Ectodermal cell (in vitro differentiated cells): ENCODE measurements around the gene C21orf58.

ENCODE experiments used
- H3K27ac ChIP-seq: 2 replicates; pipeline ENCODE4 v1.7.0; 2013; ENCODE audit warnings: mild to moderate bottlenecking, low read depth, low read length; ENCODE audit not compliant: insufficient read depth, poor library complexity, severe bottlenecking
- H3K27me3 ChIP-seq: 2 replicates; pipeline ENCODE4 v1.7.0; 2013; ENCODE audit warnings: mild to moderate bottlenecking, low read length; ENCODE audit not compliant: insufficient read depth, control insufficient read depth, poor library complexity, severe bottlenecking
- H3K36me3 ChIP-seq: one replicate; pipeline ENCODE4 v1.7.0; 2013; ENCODE audit warnings: low read length; ENCODE audit not compliant: control insufficient read depth, insufficient read depth
- H3K4me1 ChIP-seq: one replicate; pipeline ENCODE4 v1.7.0; 2013; ENCODE audit warnings: low read length; ENCODE audit not compliant: control insufficient read depth, insufficient read depth
- H3K4me3 ChIP-seq: 2 replicates; pipeline ENCODE4 v1.7.0; 2013; ENCODE audit warnings: low read depth, low read length, control low read depth; ENCODE audit not compliant: insufficient read depth
- H3K9me3 ChIP-seq: 2 replicates; pipeline ENCODE4 v1.7.0; 2013; ENCODE audit warnings: mild to moderate bottlenecking, low read length, moderate library complexity; ENCODE audit not compliant: control insufficient read depth
- WGBS, 2 experiments: methylation state at CpG; one replicate each; pipeline ENCODE4 v1.1.7; 2013; ENCODE audit warnings: missing lambda C conversion rate in 2 of 2; 5-methylcytosine and 5-hydroxymethylcytosine counted together

Gene C21orf58

DNA sequence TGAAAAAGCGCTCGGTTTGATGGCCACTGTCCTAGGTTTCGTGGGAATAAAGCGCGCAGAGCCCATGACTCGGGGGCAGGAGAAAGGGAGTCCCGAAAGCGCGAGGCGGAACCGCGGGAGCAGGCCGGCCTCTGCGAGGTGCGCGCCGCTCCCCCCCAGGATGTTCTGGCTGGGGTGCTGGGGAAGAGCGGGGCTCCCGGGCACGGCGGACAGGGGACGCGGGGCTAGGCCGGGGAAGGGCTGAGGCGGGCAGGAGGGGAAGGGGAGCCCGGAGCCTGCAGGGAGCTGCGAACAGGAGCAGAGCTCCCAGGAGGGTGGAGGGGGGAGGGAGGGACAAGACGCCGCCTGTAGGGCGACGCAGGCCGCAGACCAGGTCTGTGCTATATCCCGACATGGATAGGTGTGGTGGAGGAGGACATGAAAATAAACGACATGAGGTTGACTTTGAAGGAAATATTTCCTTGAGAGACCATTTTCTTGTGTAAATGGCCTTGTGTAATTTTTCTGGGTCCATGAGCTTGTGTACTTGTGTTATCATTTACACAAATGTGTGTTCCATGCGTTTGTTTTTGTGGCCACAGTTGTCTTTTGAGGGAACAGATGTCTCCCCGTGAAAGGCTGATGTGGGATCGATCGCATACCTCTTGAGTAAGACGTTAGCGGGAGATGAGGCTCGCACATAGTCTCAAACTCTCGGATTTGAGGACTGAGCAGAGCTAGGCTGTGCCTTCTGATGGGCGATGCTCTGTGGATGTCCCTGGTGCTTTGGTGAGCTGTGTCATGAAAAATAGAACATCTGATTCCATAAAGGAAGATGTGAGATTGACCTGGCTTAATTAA, 1.6 kb upstream of the C21orf58 start:
- H3K27ac ChIP-seq = peak overlapping the region; percentile 63
- peak overlapping the region; percentile 99 for H3K4me3 ChIP-seq
- peaks cover 17% of the 10 kb centered on the region for H3K4me1 ChIP-seq
- WGBS, 2 experiments = 11 to 12% methylated on average over 43 of the region's 43 CpGs
- no peaks in the 10 kb centered on the region for H3K27me3 ChIP-seq
- H3K36me3 ChIP-seq = peaks cover 10% of the 10 kb centered on the region
- H3K9me3 ChIP-seq = no peaks in the 10 kb centered on the region

DNA sequence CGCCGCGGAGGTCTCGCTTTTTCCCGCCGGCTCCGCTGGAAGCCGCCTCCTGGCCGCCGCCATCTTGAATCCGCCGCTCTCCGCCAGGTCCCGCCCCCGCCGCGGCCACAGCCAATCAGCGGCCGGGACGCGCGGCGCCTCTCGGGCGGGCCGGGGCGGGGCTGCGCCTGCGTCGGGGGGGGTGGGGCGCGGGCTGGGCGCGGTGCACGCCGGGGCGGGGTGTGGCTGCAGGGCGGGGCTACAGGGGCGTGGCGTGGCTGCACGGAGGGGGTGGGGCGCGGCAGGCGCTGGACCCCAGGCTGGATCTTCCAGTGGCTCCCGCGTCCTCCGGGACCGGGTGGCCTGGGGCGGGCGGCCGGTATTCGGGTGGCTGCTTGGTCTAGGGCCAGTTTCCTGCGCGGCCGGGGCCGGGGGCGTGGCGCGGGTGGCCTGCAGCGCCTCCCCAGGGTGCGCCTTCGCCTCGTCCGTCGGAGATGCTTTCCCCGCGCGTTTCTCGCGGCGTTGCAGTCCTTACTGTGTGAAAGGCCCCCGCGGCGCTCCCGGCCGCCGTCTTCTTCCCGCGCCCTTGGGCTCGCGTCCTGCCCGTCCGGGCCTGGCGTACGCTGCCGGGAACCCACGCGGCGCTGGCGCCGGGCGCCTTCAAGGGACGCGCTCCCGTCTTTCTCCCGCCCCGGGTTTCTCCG, 861 bp upstream of the C21orf58 start:
- Histone ChIP-seq H3K4me3 (peak overlapping the region; percentile 99), H3K27me3 (no peaks in the 10 kb centered on the region), H3K27ac (peak overlapping the region; percentile 97), H3K36me3 (peaks cover 10% of the 10 kb centered on the region), H3K9me3 (no peaks in the 10 kb centered on the region), H3K4me1 (peaks cover 21% of the 10 kb centered on the region)
- WGBS, 2 experiments = 0% methylated on average over 98 of the region's 98 CpGs

DNA sequence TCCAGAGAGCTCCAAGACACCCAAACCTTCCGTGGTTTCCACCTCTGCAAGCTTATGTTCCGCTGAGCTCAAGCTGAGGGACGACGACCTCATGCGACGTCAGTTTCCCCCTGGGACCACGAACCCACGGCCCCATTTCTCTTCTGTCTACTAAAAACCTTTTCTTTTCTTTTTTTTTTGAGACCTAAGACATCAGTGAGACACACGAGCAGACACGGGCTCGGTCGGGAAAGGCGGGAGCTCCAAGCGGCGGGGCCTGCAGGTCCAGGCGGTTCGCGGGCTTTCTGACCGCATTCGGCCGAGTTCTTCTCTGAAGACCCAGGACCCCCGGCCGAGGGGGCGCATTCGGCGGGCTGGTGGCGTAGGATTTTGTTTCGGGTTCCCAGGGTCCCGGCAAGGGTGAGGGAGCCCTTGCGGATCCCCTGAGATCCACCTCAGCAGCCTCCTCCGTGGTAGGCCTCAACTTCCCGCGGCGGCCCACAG, 402 bp downstream of the C21orf58 start:
- Histone ChIP-seq H3K4me3 (peak overlapping the region; percentile 99), H3K9me3 (no peaks in the 10 kb centered on the region), H3K27me3 (no peaks in the 10 kb centered on the region), H3K4me1 (peaks cover 31% of the 10 kb centered on the region), H3K36me3 (peaks cover 8% of the 10 kb centered on the region), H3K27ac (peak overlapping the region; percentile 84)
- WGBS, 2 experiments = 0% methylated on average over 34 of the region's 34 CpGs

DNA sequence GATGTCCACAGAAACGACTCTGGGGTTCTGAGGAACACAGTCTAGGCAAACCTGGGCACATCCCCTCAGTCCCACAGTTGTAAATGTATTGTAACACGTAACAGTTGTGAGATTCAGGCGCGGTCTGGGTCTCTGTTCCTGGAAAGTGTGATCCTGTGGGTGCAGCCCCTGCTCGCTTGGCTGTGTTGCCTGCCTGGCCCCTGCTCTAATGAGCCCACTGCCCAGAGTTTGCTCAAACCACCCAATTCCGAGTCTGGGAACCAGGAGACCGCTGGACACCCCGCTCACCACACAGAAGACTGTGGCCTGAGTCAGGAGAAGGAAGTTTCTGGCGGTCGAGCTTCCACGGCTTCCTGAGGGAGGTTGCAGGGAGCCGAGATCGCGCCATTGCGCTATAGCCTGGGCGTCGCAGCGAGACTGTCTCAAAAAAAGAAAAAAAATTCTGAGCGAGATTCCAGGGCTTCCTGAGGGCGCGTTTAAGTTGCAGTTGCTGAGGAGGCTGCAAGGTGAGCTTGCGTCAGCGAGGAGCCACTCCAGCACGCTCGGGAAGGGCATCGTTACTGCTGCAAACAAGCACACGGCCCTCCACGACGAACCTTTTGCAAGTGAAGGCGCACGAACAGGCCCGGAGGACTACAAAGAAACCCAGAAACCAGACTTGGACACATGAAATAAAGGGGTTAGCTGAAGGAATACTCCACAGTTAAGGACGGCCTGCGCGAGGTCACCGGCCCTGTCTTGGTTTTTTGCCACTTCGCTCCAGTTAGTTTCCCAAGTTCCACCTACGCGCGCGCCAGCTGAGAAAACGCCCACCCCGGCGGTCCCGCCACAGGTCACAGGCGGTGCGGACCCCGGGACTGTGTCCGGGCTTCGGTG, 1.1 kb downstream of the C21orf58 start:
- Histone ChIP-seq H3K27ac (no peak overlapping the region), H3K27me3 (no peaks in the 10 kb centered on the region), H3K9me3 (no peaks in the 10 kb centered on the region), H3K4me3 (peak overlapping the region; percentile 99), H3K36me3 (peaks cover 4% of the 10 kb centered on the region), H3K4me1 (peaks cover 38% of the 10 kb centered on the region)
- WGBS, 2 experiments = 5 to 6% methylated on average over 50 of the region's 50 CpGs

DNA sequence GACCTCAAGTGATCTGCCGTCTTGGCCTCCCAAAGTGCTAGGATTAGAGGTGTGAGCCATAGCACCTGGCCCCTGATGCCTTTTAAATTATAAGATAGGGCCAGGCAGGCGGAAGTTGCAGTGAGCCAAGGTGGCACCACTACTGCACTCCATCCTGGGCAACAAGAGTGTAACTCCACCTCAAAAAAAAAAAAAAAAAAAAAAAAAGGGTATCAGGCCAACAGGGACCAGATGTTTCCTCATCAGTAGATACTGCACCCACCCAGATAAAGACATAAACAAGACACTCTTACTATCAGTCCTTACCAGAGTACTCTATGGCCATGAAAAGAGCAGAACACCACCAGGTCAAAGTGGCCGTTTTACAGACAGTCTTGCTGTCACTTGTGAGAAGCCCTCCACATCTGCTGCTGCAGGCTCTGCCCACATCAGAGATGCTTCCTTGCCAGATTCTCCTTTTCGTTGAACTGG, 3.3 kb downstream of the C21orf58 start:
- peak overlapping the region; percentile 9 for H3K4me3 ChIP-seq

DNA sequence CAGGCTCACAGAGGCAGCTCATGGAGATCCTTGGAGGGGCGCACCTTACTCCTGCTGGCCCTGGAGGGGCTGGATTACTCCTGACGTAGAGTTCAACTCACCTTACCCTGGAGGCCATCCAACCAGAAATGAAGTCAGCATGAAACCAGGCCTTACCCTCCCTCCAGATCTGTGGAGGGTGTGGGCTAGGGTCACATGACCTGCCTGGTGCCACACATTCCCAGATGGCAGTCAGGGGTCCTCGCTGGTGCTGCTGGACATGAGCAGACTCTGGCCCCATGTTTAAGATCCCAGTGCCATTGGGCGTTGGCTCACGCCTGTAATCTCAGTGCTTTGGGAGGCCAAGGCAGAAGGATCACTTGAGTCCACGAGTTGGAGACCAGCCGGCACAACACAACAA, 4.5 kb downstream of the C21orf58 start:
- Histone ChIP-seq H3K9me3 (no peaks in the 10 kb centered on the region), H3K27ac (no peak overlapping the region), H3K36me3 (peaks cover 7% of the 10 kb centered on the region), H3K4me1 (peaks cover 38% of the 10 kb centered on the region), H3K4me3 (no peak overlapping the region), H3K27me3 (no peaks in the 10 kb centered on the region)
- 91 to 95% methylated on average over 7 of the region's 7 CpGs for WGBS, 2 experiments

More for the DNA sequence above, 3.3 kb downstream of the C21orf58 start:
- Histone ChIP-seq H3K27me3 (no peaks in the 10 kb centered on the region), H3K4me1 (peaks cover 38% of the 10 kb centered on the region), H3K27ac (no peak overlapping the region), H3K9me3 (no peaks in the 10 kb centered on the region), H3K36me3 (no peaks in the 10 kb centered on the region)
- WGBS, 2 experiments = 87 to 92% methylated on average over 4 of the region's 4 CpGs

DNA sequence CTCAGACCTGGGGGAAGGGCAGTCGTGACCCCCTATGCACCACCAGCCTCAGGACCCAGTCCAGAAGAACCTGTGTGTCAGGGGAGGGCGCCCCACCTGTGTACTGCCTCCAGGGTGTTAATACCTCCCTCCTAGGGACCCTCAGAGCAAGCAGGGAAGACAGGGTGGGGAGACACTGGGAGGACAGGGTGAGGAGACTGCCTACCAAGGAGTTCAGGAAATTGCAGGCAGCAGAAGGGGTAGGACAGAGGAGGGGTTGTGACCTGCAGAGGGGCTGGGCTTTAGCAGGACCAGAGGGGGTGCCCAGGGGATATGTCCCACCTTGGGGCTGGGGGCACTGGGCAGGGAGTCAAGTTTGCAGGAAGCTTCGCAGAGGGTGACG, 5.2 kb downstream of the C21orf58 start:
- Histone ChIP-seq H3K36me3 (peaks cover 7% of the 10 kb centered on the region), H3K27ac (no peak overlapping the region), H3K9me3 (no peaks in the 10 kb centered on the region), H3K27me3 (no peaks in the 10 kb centered on the region), H3K4me3 (no peak overlapping the region), H3K4me1 (peaks cover 38% of the 10 kb centered on the region)
- WGBS, 2 experiments = 80% methylated on average over 4 of the region's 4 CpGs

DNA sequence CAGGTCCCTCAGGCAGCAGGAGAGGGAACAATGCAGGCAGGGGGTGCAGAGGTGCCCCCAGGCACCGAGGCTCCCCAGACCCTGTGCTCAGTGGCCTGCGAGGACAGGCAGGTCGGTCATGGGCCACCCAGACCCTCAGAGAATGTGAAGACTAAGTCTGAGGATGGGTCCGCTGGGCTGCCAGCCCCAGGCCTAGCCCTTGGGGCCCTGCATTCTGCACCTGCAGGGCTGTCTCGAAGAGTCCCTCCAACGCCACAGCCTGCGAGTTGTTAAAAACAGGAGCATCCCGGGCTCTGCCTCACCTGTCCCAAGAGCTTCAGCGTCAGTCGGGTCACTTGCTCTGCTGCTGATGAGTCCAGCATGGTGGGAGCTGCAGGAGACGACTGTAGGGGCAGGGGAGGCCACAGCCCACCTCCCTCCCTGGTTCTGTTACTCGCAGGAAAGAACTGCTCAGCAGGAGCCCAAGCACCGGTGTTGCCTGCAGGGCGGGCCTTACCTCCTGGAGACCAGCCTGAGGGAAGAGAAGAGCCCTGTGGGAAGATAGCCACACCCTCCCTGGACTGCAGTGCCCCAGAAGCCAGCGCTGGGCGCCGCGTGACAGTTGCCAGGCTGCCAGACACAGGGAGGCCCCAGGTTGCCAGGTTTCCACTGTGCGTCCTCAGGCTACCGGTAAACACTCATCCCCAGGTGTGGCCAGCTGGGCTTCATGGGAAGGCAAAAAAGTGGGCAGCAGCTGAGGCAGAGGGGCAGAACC, 5.8 kb downstream of the C21orf58 start:
- H3K9me3 ChIP-seq = no peaks in the 10 kb centered on the region
- no peaks in the 10 kb centered on the region for H3K27me3 ChIP-seq
- 59 to 62% methylated on average over 20 of the region's 20 CpGs for WGBS, 2 experiments
- peaks cover 13% of the 10 kb centered on the region for H3K36me3 ChIP-seq
- no peak overlapping the region for H3K4me3 ChIP-seq
- H3K4me1 ChIP-seq = peaks cover 38% of the 10 kb centered on the region
- H3K27ac ChIP-seq = no peak overlapping the region

DNA sequence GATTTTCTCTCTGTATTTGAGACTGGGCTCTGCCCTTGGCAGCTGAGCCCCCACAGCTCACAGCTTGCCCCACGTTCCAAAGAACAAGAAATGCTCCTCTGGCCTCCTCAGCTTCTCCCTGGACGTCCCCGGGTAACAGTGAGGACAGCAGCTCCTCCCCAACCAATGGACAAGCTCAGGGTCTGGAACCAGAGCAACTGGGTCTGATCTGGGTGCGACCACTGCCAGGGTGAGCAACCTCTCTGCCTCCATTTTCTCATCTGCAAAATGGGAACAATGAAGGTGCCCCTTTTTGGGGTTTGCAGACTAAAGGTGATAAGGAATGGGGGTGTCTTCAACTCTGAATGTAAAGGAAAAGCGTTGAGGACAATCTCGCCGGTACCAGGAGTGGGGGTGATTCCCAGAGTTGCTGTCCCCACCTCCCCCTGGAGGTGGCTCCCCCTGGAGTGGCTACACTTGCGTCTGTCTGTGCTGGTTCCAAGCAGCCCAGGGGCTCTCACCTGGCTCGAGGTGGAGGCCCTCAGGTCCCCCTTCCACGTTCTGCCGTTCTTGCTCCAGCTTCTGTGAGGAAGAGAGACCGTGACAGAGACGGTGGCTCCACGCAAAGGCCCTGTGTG, 6.9 kb downstream of the C21orf58 start:
- H3K9me3 ChIP-seq = no peaks in the 10 kb centered on the region
- 94 to 95% methylated on average over 14 of the region's 14 CpGs for whole genome bisulfite sequencing, 2 experiments
- no peak overlapping the region for H3K27ac ChIP-seq
- H3K4me3 ChIP-seq = no peak overlapping the region
- peaks cover 17% of the 10 kb centered on the region for H3K36me3 ChIP-seq
- peaks cover 34% of the 10 kb centered on the region for H3K4me1 ChIP-seq
- H3K27me3 ChIP-seq = no peaks in the 10 kb centered on the region
